Activated T-helper 2 cell treated with anti-CD3 and anti-CD28 coated beads, Interferon-gamma antibody, Interleukin-2, Interleukin-4, amounts not matched to agents 10 μg/mL and 5 μg/mL and 100 μg/mL, durations not matched to agents 14 hours and 24 hours and 36 hours (primary cell): ENCODE data around the gene GAST. TPM values are rescaled to one million over a fixed set of nuclear protein-coding genes. Genes with fewer than 3 reads are reported as not detected.
"Not testable (repeated sequence)": the region's sequence is repeated elsewhere in the genome, so short reads cannot be mapped to it uniquely, and the experiment has no call there.

Experiments used
- DNase-seq: peaks from one replicate; pipeline ENCODE4 v3.0.0; 2021; ENCODE audit warnings: low spot score
- H3K27ac Mint-ChIP-seq: one replicate; pipeline ENCODE4 v1.8.0; 2021; ENCODE audit warnings: mixed read lengths
- H3K27me3 Mint-ChIP-seq: one replicate; pipeline ENCODE4 v1.8.0; 2021; ENCODE audit warnings: low read depth, mixed read lengths
- H3K36me3 Mint-ChIP-seq: one replicate; pipeline ENCODE4 v1.8.0; 2021; ENCODE audit warnings: low read depth, mixed read lengths
- H3K4me1 Mint-ChIP-seq: one replicate; pipeline ENCODE4 v1.8.0; 2021; ENCODE audit warnings: low read depth, mixed read lengths
- H3K4me3 Mint-ChIP-seq: one replicate; pipeline ENCODE4 v1.8.0; 2021; ENCODE audit warnings: low read depth, mild to moderate bottlenecking, moderate library complexity, mixed read lengths
- H3K9me3 Mint-ChIP-seq: one replicate; pipeline ENCODE4 v1.8.0; 2021; ENCODE audit warnings: mixed read lengths
- intact Hi-C: fragments of 100-400 bp; cut with micrococcal nuclease; formaldehyde crosslinking; loops from one replicate; pipeline ENCODE4 v1.15.1; 2023
- total RNA-seq: library from RNA; stranded (reverse); gene quantifications from 2 replicates; pipeline ENCODE4 v1.2.3, GENCODE V29; 2022

GAST gene
- total RNA-seq, 1 donor from 2014 or later = not detected

GRCh38 chr17:41676058-41676419, 36.1 kb upstream of the GAST start:
- Mint-ChIP-seq H3K27me3 (no peaks in the 10 kb centered on the region), H3K36me3 (peaks cover 3% of the 10 kb centered on the region), H3K9me3 (no peaks in the 10 kb centered on the region), H3K4me3 (no peak overlapping the region), H3K27ac (no peak overlapping the region), H3K4me1 (peaks cover 52% of the 10 kb centered on the region)
- intact Hi-C loops = no loop called here
- no peak for DNase-seq

DNA sequence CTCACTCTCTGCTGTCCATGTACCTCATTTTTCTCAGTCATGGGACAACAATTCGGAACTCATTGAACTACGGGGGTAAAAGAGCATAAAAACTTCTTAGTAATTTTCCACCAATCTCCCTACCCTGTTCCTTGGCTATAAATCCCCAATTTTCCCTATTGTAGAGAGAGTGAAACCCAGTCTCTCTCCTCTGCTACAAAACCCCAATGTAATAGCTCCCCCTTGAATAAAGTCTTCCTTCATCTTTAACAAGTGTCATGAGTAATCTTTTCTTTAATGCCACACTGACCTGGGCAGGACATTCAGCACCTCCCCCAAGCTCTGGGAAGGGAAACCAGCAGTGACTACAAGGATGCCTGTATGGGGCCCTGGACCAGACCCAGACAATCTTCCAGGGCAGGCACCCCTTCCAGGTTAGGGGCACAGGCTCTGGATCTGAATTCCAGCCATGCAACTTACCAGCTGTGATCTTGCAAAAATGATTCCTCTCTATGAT, 33.7 kb upstream of the GAST start:
- DNase-seq = no peak
- H3K9me3 Mint-ChIP-seq = no peaks in the 10 kb centered on the region
- H3K27ac Mint-ChIP-seq = peak overlapping the region; percentile 97
- intact Hi-C loops = no loop called here
- H3K4me3 Mint-ChIP-seq = peak overlapping the region; percentile 81
- peaks cover 3% of the 10 kb centered on the region for H3K36me3 Mint-ChIP-seq
- H3K27me3 Mint-ChIP-seq = no peaks in the 10 kb centered on the region
- peaks cover 52% of the 10 kb centered on the region for H3K4me1 Mint-ChIP-seq

DNA sequence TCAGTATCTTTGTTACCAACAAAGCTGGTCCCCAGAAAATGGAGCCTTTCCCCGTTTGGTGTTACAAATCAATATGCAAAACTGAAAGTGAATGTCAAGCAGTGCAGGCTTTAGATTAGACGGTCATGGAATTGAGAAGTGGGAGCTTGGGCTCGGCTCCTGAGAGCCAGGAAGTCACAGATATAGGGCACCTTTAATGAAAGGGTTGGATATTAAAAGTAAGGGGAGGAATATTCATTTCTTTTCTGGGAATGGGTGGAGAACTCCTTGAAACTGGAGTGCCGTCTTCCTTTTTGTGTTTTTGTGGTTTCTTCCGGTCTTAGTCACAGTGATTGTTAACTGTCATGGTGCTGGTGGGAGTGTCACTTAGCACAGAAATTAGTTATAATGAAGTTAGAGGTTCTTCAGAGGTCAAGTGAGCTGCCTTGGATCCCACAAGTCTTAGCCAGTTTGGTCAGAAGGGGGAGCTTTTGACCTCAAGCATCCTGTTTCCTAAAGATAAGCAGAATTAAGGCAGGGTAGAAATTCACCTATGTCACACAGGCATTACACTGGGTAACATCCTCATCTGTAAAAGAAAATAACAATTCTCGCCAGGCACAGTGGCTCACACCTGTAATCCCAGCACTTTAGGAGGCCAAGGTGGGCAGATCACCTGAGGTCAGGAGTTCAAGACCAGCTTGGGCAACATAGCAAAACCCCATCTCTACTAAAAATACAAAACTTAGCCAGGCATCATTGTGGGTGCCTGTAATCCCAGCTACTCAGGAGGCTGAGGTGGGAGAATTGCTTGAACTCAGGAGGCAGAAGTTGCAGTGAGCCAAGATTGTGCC, 33.0 kb upstream of the GAST start:
- peak overlapping the region; percentile 81 for H3K4me3 Mint-ChIP-seq
- H3K27me3 Mint-ChIP-seq = no peaks in the 10 kb centered on the region
- DNase-seq = peak; percentile 79
- peaks cover 54% of the 10 kb centered on the region for H3K4me1 Mint-ChIP-seq
- H3K27ac Mint-ChIP-seq = peak overlapping the region; percentile 97
- H3K9me3 Mint-ChIP-seq = no peaks in the 10 kb centered on the region
- intact Hi-C loops = loop anchor here (1.0 kb wide), 2 partner anchors 9 to 12 kb away; partner anchors contain the start of gene EIF1
- peaks cover 3% of the 10 kb centered on the region for H3K36me3 Mint-ChIP-seq

DNA sequence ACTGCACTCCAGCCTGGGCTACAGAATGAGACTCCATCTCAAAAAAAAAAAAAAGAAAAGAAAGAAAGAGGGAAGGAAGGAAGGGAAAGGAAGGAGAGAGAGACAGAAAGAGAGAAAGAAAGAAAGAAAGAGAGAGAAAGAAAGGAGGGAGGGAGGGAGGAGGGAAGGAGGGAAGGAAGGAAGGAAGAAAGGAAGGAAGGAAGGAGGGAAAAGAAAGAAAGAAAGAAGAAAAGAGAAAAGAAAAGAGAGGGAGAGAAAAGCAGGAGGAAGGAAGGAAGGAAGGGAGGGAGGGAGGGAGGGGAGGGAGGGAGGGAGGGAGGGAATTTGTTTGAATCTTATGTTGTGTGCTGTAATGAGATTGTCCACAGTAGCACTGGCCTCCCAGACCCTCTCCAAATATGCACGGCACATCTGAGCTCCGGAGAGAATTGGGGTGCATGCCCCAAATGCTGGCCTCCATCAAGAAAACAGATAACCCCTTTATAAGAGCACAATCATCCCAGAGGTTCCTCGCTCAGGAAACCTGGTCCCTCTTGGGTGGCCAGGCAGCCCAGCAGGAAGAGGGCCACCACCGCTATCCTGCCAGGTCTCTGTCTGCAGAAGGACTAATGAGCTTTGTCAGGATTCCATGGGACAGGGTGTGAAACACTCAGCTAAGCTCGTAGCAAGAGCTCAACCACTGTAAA, 32.2 kb upstream of the GAST start:
- H3K36me3 Mint-ChIP-seq = peaks cover 3% of the 10 kb centered on the region
- H3K4me3 Mint-ChIP-seq = peak overlapping the region; percentile 81
- peak overlapping the region; percentile 97 for H3K27ac Mint-ChIP-seq
- no peak for DNase-seq
- intact Hi-C loops = loop anchor here (1.0 kb wide), 2 partner anchors 8 to 13 kb away; partner anchors contain the start of gene EIF1
- no peaks in the 10 kb centered on the region for H3K9me3 Mint-ChIP-seq
- H3K27me3 Mint-ChIP-seq = no peaks in the 10 kb centered on the region
- peaks cover 53% of the 10 kb centered on the region for H3K4me1 Mint-ChIP-seq

DNA sequence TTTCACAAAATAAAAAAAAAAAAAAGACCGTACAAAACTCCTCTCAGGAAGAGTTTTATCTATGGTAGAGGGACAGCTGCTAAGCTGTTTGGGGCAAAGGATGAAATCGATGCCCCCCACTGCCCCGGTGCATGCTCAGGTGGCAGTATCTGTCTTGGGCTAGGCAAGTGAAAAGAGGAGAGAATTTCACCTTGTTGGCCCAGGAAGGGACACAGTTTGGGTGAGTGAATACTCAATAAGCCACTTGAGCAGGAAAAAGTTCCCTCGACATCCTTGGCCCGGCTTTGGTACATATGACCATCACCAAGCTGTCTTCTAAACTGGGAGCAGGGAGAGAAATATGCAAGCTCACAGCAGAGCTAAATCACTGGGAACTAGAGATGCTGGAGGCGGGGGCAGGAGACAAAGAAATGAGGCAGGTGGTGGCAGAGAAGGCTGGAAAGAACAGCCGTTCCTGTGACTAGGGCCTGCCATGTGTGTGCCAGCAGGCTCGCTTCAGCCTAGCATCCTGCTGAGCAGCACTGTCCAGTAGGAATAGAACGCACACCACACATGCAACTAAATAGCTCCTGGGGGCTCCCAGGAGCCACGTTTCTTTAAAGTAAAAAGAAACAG, 31.6 kb upstream of the GAST start:
- intact Hi-C loops = no loop called here
- no peak for DNase-seq
- Mint-ChIP-seq H3K27me3 (no peaks in the 10 kb centered on the region), H3K27ac (peak overlapping the region; percentile 59), H3K4me1 (peaks cover 53% of the 10 kb centered on the region), H3K9me3 (no peaks in the 10 kb centered on the region), H3K36me3 (peaks cover 3% of the 10 kb centered on the region), H3K4me3 (no peak overlapping the region)

GRCh38 chr17:41681776-41682175, 30.4 kb upstream of the GAST start:
- no peak overlapping the region for H3K4me3 Mint-ChIP-seq
- H3K9me3 Mint-ChIP-seq = no peaks in the 10 kb centered on the region
- no peaks in the 10 kb centered on the region for H3K36me3 Mint-ChIP-seq
- H3K27ac Mint-ChIP-seq = no peak overlapping the region
- peaks cover 43% of the 10 kb centered on the region for H3K4me1 Mint-ChIP-seq
- no peaks in the 10 kb centered on the region for H3K27me3 Mint-ChIP-seq
- no peak for DNase-seq
- intact Hi-C loops = no loop called here

DNA sequence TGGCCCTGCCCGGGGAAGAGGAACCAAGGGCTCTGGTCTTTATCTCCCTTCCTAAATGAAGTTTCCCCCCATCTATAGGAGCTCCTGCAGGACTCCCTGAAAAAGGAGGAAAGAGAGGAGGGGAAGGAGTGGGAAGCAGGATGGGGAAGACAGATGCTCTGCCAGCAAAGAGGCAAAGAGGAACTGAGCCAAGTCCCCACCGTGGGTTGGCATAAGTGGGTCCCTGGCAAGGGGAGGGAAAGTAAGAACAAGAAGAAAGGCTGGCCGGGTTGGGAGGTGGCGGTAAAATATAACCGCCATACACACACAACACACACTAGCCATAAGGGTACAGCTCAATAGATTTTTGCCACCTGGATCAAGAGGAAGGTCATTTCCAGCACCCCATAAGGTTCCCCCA, 29.5 kb upstream of the GAST start:
- Mint-ChIP-seq H3K27ac (no peak overlapping the region), H3K9me3 (no peaks in the 10 kb centered on the region), H3K4me1 (peaks cover 39% of the 10 kb centered on the region), H3K4me3 (no peak overlapping the region), H3K36me3 (no peaks in the 10 kb centered on the region), H3K27me3 (no peaks in the 10 kb centered on the region)
- intact Hi-C loops = no loop called here
- no peak for DNase-seq

DNA sequence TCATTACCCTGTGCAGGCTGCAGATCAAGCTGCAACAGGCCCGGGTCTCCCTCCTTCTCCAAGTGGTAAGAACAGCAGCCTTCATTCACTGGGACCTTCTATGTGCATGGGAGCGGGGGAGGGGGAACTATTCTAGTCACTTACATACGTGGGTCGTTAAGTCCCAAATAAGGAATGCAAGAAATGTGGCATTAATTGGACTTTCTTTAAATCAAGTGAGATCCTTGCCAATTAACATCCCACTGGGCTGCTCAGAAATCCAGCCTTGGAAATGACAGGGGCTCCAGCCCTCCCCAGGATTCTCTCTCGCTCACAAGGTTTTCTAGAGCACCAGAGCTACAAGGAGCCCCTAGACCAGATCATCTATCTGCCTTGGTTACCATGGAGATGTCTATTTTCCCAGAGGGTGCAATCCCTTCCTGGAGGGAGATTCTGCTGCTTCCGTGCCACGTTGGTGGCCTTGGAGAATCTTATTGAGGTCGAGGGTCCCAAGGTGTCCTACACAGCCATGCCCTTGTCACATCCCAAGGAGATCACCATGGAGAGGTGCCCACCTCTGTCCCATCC, 28.6 kb upstream of the GAST start:
- no peaks in the 10 kb centered on the region for H3K9me3 Mint-ChIP-seq
- peaks cover 38% of the 10 kb centered on the region for H3K4me1 Mint-ChIP-seq
- DNase-seq = no peak
- no peak overlapping the region for H3K27ac Mint-ChIP-seq
- H3K4me3 Mint-ChIP-seq = no peak overlapping the region
- no peaks in the 10 kb centered on the region for H3K27me3 Mint-ChIP-seq
- no peaks in the 10 kb centered on the region for H3K36me3 Mint-ChIP-seq
- intact Hi-C loops = no loop called here

GRCh38 chr17:41684035-41684434, 28.1 kb upstream of the GAST start:
- DNase-seq = no peak
- H3K9me3 Mint-ChIP-seq = no peaks in the 10 kb centered on the region
- no peaks in the 10 kb centered on the region for H3K27me3 Mint-ChIP-seq
- no peak overlapping the region for H3K27ac Mint-ChIP-seq
- peaks cover 33% of the 10 kb centered on the region for H3K4me1 Mint-ChIP-seq
- H3K4me3 Mint-ChIP-seq = no peak overlapping the region
- peaks cover 3% of the 10 kb centered on the region for H3K36me3 Mint-ChIP-seq
- intact Hi-C loops = no loop called here

GRCh38 chr17:41685753-41686152, 26.4 kb upstream of the GAST start:
- H3K27ac Mint-ChIP-seq, DNase-seq: not testable (repeated sequence)
- peaks cover 21% of the 10 kb centered on the region for H3K36me3 Mint-ChIP-seq

GRCh38 chr17:41686281-41686680, 25.9 kb upstream of the GAST start:
- H3K9me3 Mint-ChIP-seq = no peaks in the 10 kb centered on the region
- H3K36me3 Mint-ChIP-seq = peaks cover 26% of the 10 kb centered on the region
- no peak overlapping the region for H3K27ac Mint-ChIP-seq
- DNase-seq = no peak
- intact Hi-C loops = no loop called here
- H3K4me1 Mint-ChIP-seq = peaks cover 20% of the 10 kb centered on the region
- no peaks in the 10 kb centered on the region for H3K27me3 Mint-ChIP-seq
- no peak overlapping the region for H3K4me3 Mint-ChIP-seq

More at GRCh38 chr17:41685753-41686152, 26.4 kb upstream of the GAST start:
- H3K27me3 Mint-ChIP-seq, intact Hi-C loops, H3K9me3 Mint-ChIP-seq, H3K4me3 Mint-ChIP-seq: not testable (repeated sequence)
- H3K4me1 Mint-ChIP-seq = peaks cover 19% of the 10 kb centered on the region

DNA sequence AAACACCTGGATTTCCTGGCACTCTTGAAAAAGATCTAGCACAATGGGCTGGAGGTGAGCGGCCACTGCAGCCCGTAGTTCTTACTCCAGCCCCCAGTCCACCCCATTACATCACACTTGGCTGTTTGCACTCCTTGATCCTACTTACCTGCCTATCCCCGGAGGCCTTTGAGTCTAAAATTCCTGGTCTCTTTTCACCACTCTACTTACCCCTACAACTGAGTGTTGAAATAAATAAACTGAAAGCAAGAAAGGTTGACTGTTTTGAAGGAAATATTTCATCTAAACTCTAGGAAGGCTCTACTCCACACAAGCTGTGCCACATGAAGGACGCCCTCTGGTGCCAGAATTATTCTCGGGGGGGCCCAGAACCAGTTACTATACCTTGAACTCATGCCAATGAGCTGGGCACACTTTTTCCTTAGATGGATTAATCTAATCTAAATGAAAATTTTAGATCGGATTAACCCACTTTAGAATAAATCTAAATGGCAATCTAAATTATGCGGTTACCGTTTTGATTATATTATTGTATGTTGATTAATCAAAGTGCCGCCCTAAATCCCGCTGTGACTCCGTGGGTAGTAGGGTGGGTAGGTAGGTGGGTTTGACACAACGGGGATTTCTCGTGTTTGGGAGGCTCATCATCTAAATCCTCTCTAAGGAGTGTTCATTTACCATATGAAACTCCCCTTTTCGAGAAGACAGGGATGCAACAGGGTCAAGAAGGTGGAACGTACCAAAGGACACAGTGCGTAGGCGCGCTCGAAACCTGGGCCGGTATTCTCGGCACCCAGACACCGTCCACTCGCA, 24.1 kb upstream of the GAST start:
- H3K36me3 Mint-ChIP-seq = peaks cover 43% of the 10 kb centered on the region
- H3K27ac Mint-ChIP-seq = peak overlapping the region; percentile 98
- peak overlapping the region; percentile 96 for H3K4me3 Mint-ChIP-seq
- H3K27me3 Mint-ChIP-seq = no peaks in the 10 kb centered on the region
- peaks cover 16% of the 10 kb centered on the region for H3K4me1 Mint-ChIP-seq
- peak; percentile 44 for DNase-seq
- H3K9me3 Mint-ChIP-seq = no peaks in the 10 kb centered on the region
- intact Hi-C loops = loop anchor here (1.0 kb wide), 2 partner anchors 9 to 22 kb away; no protein-coding TSS in a partner anchor
